HG02763 (cell line): ENCODE data around the gene DNAJC16.

Source experiments
- ATAC-seq: cut with Tn5 transposase; IDR thresholded peaks from one replicate; pipeline ENCODE4 v1.9.1; 2021; ENCODE audit warnings: mild to moderate bottlenecking, moderate library complexity; ENCODE audit not compliant: unreplicated experiment

DNAJC16 gene

DNA sequence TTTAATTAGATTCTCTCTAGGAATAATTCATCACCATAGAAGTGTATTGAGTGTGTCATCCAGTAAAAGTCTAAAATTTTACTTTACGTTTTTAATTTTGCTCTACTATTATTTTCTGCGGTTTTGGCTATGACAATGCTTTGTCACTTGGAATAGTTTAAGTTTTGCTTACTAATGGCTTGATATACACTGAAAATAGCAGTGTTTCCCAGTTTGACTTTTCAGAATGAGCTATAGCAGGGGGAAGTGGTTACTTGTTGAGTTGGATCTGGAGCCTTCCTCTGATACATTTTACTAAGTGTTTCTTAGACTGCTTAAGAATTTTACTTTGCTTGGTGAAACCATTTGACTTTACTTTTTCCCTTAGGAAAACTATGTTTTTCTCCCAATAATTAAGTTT, 5.0 kb downstream of the DNAJC16 start:
- no peak for ATAC-seq

DNA sequence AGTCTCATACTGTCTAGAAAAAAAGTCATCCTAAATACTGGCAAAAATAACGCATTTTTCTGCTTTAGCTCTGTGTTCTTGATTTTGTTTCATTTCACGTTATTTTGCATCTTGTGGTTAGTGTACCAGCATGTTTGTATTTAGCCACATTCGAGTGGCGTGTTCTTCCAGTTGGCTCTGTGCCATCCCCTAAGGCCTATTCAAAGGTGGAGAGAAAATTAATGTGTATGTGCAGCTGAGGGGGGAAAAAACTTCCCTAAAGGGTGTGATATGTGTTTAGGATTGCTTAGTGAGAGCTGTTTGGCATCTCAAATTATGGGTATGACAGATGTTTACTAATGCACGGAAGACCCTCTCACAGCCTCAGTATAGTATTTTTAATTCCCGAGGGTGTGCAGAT, 12.1 kb downstream of the DNAJC16 start:
- ATAC-seq: no peak

- no peak for ATAC-seq
Observed at GRCh38 chr1:15540186-15540585, 13.5 kb downstream of the DNAJC16 start.

GRCh38 chr1:15541231-15541792, 14.7 kb downstream of the DNAJC16 start:
- no peak for ATAC-seq

DNA sequence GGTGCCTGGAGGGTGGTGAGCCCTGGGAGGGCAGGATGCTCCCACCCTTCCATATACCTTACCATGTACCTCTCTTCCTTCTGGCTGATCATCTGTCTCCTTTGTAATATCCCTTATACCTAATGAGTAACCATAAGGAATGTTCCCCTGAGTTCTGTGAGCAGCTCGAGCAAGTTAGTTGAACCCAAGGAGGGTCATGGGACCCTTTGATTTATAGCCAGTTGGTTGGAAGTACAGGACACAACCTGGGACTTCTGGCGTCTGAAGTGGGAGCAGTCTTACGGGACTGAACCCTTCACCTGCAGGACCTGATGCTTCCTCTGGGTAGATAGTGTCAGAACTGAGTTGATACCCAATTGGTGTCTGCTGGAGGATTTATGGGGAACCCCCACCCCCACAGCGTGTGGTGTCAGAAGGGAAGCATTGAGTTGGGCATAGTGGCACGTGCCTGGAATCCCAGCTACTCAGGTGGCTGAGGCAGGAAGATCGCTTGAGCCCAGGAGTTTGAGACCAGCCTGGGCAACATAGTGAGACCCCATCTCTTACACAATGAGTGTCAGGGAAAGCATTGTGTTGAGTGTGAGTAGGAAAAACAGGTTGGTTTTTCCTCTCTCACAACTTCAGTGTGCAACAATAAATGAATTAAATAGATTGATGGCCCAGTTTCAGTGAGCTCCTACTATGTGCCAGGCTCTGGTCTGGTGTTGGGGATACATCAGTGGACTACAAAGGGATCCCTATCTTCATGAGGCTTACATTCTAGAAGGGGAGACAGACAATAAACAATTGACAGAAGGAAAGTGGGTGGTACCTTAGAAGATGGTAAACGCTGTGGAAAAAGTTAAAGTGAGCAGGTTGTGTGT, 16.0 kb downstream of the DNAJC16 start:
- no peak for ATAC-seq

- no peak for ATAC-seq
Observed at GRCh38 chr1:15543251-15543588, 16.6 kb downstream of the DNAJC16 start.

GRCh38 chr1:15543589-15544568, 17.2 kb downstream of the DNAJC16 start:
- ATAC-seq: no peak

- no peak for ATAC-seq
Observed at GRCh38 chr1:15546641-15547040, 20.0 kb downstream of the DNAJC16 start.

DNA sequence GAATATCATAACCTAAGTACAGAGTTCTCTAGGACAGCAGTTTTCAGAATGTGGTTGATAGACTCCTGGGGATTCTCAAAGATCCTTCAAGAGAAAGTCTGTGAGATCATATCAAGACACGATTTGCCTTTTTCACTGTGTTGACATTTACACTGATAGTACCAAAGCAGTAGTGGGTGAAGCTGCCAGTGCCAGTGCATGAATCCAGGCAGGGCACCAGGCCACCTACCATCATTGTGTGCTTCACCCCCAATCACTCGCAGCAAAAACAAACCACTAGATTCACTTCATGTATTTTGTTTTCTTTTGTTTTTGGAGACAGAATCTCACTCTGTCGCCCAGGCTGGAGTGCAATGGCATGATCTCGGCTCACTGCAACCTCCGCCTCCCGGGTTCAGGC, 23.9 kb downstream of the DNAJC16 start:
- no peak for ATAC-seq

DNA sequence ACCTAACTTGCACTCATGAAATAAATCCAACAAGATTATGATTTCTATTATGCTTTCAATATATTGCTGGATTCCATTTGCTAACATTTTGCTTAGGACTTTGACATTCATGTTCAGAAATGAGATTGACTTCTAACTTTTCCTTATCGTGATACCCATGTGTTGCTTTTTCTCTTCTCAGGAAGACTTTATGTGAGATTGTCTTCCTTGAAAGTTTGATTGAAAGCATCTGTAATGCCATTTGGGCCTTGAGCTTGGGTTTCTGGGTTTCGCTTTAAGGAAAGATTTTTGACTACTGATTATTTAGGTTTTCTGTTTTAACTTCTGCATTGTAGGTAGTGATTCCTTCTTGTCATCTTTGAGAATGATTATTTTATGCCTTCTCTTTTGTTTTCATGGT, 30.4 kb downstream of the DNAJC16 start:
- ATAC-seq: no peak

- ATAC-seq: no peak
Observed at GRCh38 chr1:15557594-15557993, 30.9 kb downstream of the DNAJC16 start.

DNA sequence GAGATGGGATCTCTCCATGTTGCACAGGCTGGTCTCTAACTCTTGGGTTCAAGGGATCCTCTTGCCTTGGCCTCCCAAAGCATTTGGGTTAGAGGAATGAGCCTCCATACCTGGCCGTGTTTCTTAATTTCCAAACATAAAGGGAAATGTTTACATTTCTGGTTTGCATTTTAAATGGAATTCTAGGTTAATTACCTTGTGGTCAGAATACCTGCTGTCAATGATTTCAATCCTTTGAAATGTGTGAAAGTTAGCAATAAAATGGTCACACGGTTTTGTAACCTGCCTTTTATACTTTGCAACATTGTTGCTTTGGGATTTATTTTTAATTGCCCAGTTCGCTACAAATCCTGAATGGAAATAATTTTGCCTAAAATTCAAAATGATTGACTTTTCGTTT, 31.9 kb downstream of the DNAJC16 start:
- ATAC-seq: no peak

- ATAC-seq: no peak
Observed at GRCh38 chr1:15559189-15559810, 32.7 kb downstream of the DNAJC16 start.

- ATAC-seq: no peak
Observed at GRCh38 chr1:15568387-15569073, 41.9 kb downstream of the DNAJC16 start.

- ATAC-seq: no peak
Observed at GRCh38 chr1:15570861-15571260, 44.2 kb downstream of the DNAJC16 start.

GRCh38 chr1:15571266-15571665, 44.6 kb downstream of the DNAJC16 start:
- no peak for ATAC-seq

GRCh38 chr1:15573477-15573876, 46.8 kb downstream of the DNAJC16 start:
- no peak for ATAC-seq

GRCh38 chr1:15574741-15575140, 48.1 kb downstream of the DNAJC16 start:
- no peak for ATAC-seq

GRCh38 chr1:15575549-15576150, 49.0 kb downstream of the DNAJC16 start:
- ATAC-seq: no peak

DNA sequence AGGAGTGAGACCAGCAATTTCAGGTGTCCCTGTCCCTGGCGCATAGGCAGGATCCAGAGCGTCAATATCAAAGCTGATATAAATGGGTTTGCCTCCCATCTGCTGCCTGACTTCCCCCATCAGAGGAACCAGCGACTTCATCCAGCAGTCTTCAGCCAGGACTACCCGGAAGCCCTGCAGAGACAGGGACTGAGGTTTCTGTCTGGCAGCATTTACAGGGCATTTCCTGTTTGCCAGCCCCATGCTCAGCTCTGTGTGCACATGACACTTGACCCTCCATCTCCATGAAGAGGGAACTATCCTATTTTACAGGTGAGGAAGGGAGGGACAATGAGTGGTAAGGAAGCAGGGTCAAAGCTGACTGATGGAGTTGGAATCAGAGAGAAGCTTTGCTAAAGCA, 51.0 kb downstream of the DNAJC16 start:
- ATAC-seq: no peak
